B cell (primary cell): ENCODE measurements around the gene CYB5B. TPM values are rescaled to one million over a fixed set of nuclear protein-coding genes. Genes with fewer than 3 reads are reported as not detected.

ENCODE experiments used
- ATAC-seq: fragments of 200-7000 bp; cut with Tn5 transposase; one replicate; pipeline ENCODE4 v1.10.0; 2021; ENCODE audit warnings: low read depth, mild to moderate bottlenecking, moderate number of reproducible peaks, moderate library complexity
- CTCF ChIA-PET: fragments of 350-600 bp; sonication (Branson Sonifier 250); formaldehyde crosslinking; loops from one replicate; lab custom pipeline; 2021; ENCODE audit warnings: antibody characterized with exemption, inconsistent platforms; lab: Charles Lee
- POLR2A ChIA-PET: fragments of 350-600 bp; sonication (Branson Sonifier 250); formaldehyde crosslinking; loops from one replicate; lab custom pipeline; 2021; ENCODE audit warnings: antibody characterized with exemption; lab: Charles Lee
- DNase-seq: peaks from one replicate; pipeline ENCODE4 v3.0.0; 2013
- H2AFZ ChIP-seq: 2 replicates; pipeline ENCODE4 v1.6.1; 2012; ENCODE audit warnings: mild to moderate bottlenecking, low read depth, low read length; ENCODE audit not compliant: insufficient read depth, poor library complexity, severe bottlenecking
- H3K27ac ChIP-seq, 2 donors: 1 replicate in 1 of 2; 2 replicates in 1 of 2; pipeline ENCODE4 v1.5.1; 2012 to 2013; ENCODE audit warnings: low read length in 2 of 2, mild to moderate bottlenecking in 2 of 2, moderate library complexity in 1 of 2
- H3K27me3 ChIP-seq, 4 experiments: fragments of 200-600 bp in 1 of 4; sonication (generic) in 1 of 4; replicated peaks in 1 of 4; 1 replicate in 2 of 4; 2 replicates in 2 of 4; pipeline versions ENCODE4 v1.6.1 to v1.7.0; 2013 to 2016; ENCODE audit warnings: low read length in 3 of 4, mild to moderate bottlenecking in 2 of 4, mixed read lengths in 1 of 4, moderate library complexity in 1 of 4; ENCODE audit not compliant: insufficient read depth in 4 of 4, control insufficient read depth in 3 of 4; ENCODE audit errors: control extremely low read depth in 1 of 4
- H3K36me3 ChIP-seq, 2 experiments: replicated peaks in 1 of 2; 1 replicate in 1 of 2; 2 replicates in 1 of 2; pipeline versions ENCODE4 v1.6.1 to v1.7.1; 2013; ENCODE audit warnings: low read length in 1 of 2; ENCODE audit not compliant: insufficient read depth in 2 of 2, control insufficient read depth in 1 of 2; ENCODE audit errors: control extremely low read depth in 1 of 2, extremely low read depth in 1 of 2
- H3K4me1 ChIP-seq, 2 donors: fragments of 200-600 bp in 1 of 2; sonication (generic) in 1 of 2; 1 replicate in 1 of 2; 2 replicates in 1 of 2; pipeline versions ENCODE4 v1.5.1 to v1.6.1; 2013 to 2017; ENCODE audit warnings: low read length in 2 of 2; ENCODE audit not compliant: control insufficient read depth in 2 of 2, insufficient read depth in 2 of 2
- H3K4me2 ChIP-seq: replicated peaks from 2 replicates; pipeline ENCODE3; 2012; ENCODE audit warnings: mild to moderate bottlenecking, low read depth, low read length; ENCODE audit not compliant: poor library complexity, severe bottlenecking
- H3K4me3 ChIP-seq, 5 experiments: fragments of 200-600 bp in 1 of 5; sonication (generic) in 1 of 5; 1 replicate in 3 of 5; 2 replicates in 2 of 5; pipeline versions ENCODE4 v1.5.1 to v1.7.0; 2011 to 2016; ENCODE audit warnings: low read length in 4 of 5, mild to moderate bottlenecking in 4 of 5, low read depth in 2 of 5, control low read depth in 1 of 5, moderate library complexity in 1 of 5; ENCODE audit not compliant: insufficient read depth in 1 of 5; ENCODE audit errors: control extremely low read depth in 1 of 5, extremely low read depth in 1 of 5
- H3K79me2 ChIP-seq: fragments of 200-600 bp; sonication (generic); one replicate; pipeline ENCODE4 v1.6.0; 2016; ENCODE audit warnings: low read length; ENCODE audit not compliant: control insufficient read depth, insufficient read depth
- H3K9ac ChIP-seq: fragments of 200-600 bp; sonication (generic); 2 replicates; pipeline ENCODE4 v1.6.1; 2017; ENCODE audit warnings: mild to moderate bottlenecking, low read length, moderate library complexity
- H3K9me3 ChIP-seq, 3 donors: one replicate each; pipeline versions ENCODE4 v1.6.1 to v1.7.1; 2013; ENCODE audit warnings: low read length in 2 of 3; ENCODE audit not compliant: control insufficient read depth in 2 of 3, insufficient read depth in 1 of 3; ENCODE audit errors: control extremely low read depth in 1 of 3
- H4K20me1 ChIP-seq: 2 replicates; pipeline ENCODE4 v1.6.0; 2012; ENCODE audit warnings: mild to moderate bottlenecking, low read length; ENCODE audit not compliant: insufficient read depth, control insufficient read depth, poor library complexity, severe bottlenecking
- H3K27ac Mint-ChIP-seq: one replicate; pipeline ENCODE4 v1.8.0; 2021; ENCODE audit warnings: mixed read lengths
- H3K27me3 Mint-ChIP-seq: one replicate; pipeline ENCODE4 v1.8.0; 2021; ENCODE audit warnings: mixed read lengths
- H3K4me1 Mint-ChIP-seq: one replicate; pipeline ENCODE4 v1.8.0; 2021; ENCODE audit warnings: mixed read lengths
- H3K4me3 Mint-ChIP-seq: one replicate; pipeline ENCODE4 v1.8.0; 2021; ENCODE audit warnings: mixed read lengths
- H3K9me3 Mint-ChIP-seq: one replicate; pipeline ENCODE4 v1.8.0; 2022; ENCODE audit warnings: mixed read lengths; ENCODE audit not compliant: insufficient read depth
- EZH2 ChIP-seq: IDR thresholded peaks from 2 replicates; pipeline ENCODE4 v1.6.1; 2012; ENCODE audit warnings: borderline replicate concordance, low read depth, mild to moderate bottlenecking, moderate library complexity, low read length; ENCODE audit not compliant: insufficient read depth, poor library complexity, severe bottlenecking
- WGBS: methylation state at CpG from one replicate; pipeline ENCODE4 v1.1.5; 2013; ENCODE audit warnings: missing lambda C conversion rate; ENCODE audit not compliant: insufficient coverage; 5-methylcytosine and 5-hydroxymethylcytosine counted together
- intact Hi-C: fragments of 100-400 bp; cut with micrococcal nuclease; formaldehyde crosslinking; loops from one replicate; pipeline ENCODE4 v1.10.0; 2022
- polyA plus RNA-seq: library from polyadenylated mRNA; depleted of rRNA; stranded (reverse); fragments of >200 nt; gene quantifications from 2 replicates; pipeline ENCODE4 v1.2.3, GENCODE V29; 2012
- total RNA-seq, 2 donors: library from RNA; stranded (reverse); fragments of 120-200 nt in 1 of 2; gene quantifications; 1 replicate in 1 of 2; 2 replicates in 1 of 2; pipeline versions ENCODE4 v1.2.3 to v1.2.4, GENCODE V29; 2013 to 2022
- TF ChIP-seq, protein P1 (sequence below): fragments of 200-600 bp; IDR thresholded peaks from one replicate; pipeline ENCODE4 v1.8.0; 2022; ENCODE audit warnings: antibody characterized with exemption, mild to moderate bottlenecking

CYB5B gene
- total and polyA plus RNA-seq, 2 donors (not counting 1 experiment from before 2014, with no cell fraction given), result 21.5 to 64.7 TPM

DNA sequence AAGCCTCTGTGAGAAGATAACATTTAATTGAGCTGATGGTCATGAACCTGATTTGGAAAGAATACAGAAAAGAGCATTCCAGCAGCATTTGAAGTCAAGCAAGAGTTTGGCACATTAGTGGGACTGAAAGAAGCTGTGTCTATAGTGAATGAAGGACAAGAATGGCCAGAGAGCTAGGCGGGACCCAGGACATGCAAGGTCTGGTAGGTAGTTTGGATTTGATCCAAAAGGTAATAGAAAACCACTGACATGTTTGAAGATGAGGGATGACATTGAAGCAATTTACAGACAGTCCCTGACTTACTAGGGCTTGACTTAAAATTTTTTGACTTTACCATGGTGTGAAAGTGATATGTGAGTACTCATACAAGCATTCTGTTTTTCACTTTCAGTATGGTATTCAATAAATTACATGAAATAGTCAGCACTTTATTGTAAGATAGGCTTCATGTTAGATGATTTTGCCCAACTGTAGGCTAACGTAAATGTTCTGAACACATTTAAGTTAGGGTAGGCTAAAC, 7.6 kb downstream of the CYB5B start:
- no peak overlapping the region for H3K27ac ChIP-seq
- CTCF ChIA-PET, result no interaction called here

DNA sequence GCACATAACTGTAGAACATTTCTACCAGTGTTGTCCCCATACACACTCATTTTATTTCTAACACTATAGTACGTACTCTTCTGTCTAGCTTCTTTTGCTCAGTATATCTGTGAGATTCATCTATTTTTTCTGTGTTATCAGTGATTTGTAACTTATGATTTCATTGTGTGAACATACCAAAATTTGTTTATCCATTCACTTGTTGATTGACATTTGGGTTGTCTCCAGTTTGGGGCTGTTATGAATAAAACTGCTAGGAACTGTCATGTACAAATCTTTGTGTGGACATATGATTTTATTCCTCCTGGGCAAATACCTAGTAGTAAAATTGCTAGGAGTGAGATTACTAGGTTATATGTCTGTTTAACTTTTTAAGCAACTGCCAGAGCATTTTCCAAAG, 9.6 kb downstream of the CYB5B start:
- Histone ChIP-seq H3K4me1 (peaks cover 8 to 21% of the 10 kb centered on the region in 2 donors), H3K27ac (no peak overlapping the region), H2AFZ (no peak overlapping the region), H3K4me3 (no peak overlapping the region), H3K9ac (no peak overlapping the region), H3K36me3 (peaks cover 10 to 28% of the 10 kb centered on the region in 2 experiments), H3K79me2 (peaks cover 83% of the 10 kb centered on the region), H3K4me2 (no peak overlapping the region), H3K27me3 (no peaks in the 10 kb centered on the region), H4K20me1 (peaks cover 13% of the 10 kb centered on the region), H3K9me3 (peaks cover 0 to 3% (median 0%) of the 10 kb centered on the region in 3 donors)
- ChIA-PET POLR2A (interaction anchor here (0.5 kb wide), 1 partner anchor 224 kb away, joined by 4 read pairs; no protein-coding TSS in a partner anchor), CTCF (interaction anchor here (0.5 kb wide), 1 partner anchor 378 kb away, joined by 5 read pairs; no protein-coding TSS in a partner anchor)
- Mint-ChIP-seq H3K4me3 (no peak overlapping the region), H3K9me3 (no peaks in the 10 kb centered on the region), H3K27me3 (no peaks in the 10 kb centered on the region), H3K4me1 (peaks cover 38% of the 10 kb centered on the region), H3K27ac (no peak overlapping the region)
- WGBS, result no CpG with 5 or more reads among the region's 1 CpG
- intact Hi-C loops, result no loop called here
- DNase-seq, result no peak
- TF ChIP-seq, protein P1, sequence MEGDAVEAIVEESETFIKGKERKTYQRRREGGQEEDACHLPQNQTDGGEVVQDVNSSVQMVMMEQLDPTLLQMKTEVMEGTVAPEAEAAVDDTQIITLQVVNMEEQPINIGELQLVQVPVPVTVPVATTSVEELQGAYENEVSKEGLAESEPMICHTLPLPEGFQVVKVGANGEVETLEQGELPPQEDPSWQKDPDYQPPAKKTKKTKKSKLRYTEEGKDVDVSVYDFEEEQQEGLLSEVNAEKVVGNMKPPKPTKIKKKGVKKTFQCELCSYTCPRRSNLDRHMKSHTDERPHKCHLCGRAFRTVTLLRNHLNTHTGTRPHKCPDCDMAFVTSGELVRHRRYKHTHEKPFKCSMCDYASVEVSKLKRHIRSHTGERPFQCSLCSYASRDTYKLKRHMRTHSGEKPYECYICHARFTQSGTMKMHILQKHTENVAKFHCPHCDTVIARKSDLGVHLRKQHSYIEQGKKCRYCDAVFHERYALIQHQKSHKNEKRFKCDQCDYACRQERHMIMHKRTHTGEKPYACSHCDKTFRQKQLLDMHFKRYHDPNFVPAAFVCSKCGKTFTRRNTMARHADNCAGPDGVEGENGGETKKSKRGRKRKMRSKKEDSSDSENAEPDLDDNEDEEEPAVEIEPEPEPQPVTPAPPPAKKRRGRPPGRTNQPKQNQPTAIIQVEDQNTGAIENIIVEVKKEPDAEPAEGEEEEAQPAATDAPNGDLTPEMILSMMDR, result no peak
- no peak for TF ChIP-seq EZH2
- ATAC-seq, result no peak

More for the DNA sequence above, 7.6 kb downstream of the CYB5B start:
- TF ChIP-seq, protein P1, result no peak
- TF ChIP-seq EZH2, result no peak
- intact Hi-C loops, result no loop called here
- no peaks in the 10 kb centered on the region for H3K27me3 ChIP-seq
- no peak for ATAC-seq
- H3K9me3 Mint-ChIP-seq, result peaks cover 5% of the 10 kb centered on the region
- POLR2A ChIA-PET, result no interaction called here
- no peak overlapping the region for H2AFZ ChIP-seq
- WGBS, result 100% methylated on average over 1 of the region's 2 CpGs
- H3K4me1 Mint-ChIP-seq, result peaks cover 27% of the 10 kb centered on the region
- DNase-seq, result no peak
- no peak overlapping the region for H3K27ac Mint-ChIP-seq
- peaks cover 8 to 9% of the 10 kb centered on the region in 2 donors for H3K4me1 ChIP-seq
- peaks cover 15 to 39% of the 10 kb centered on the region in 2 experiments for H3K36me3 ChIP-seq
- H3K4me3 Mint-ChIP-seq, result no peak overlapping the region
- H3K9ac ChIP-seq, result no peak overlapping the region
- H3K4me2 ChIP-seq, result no peak overlapping the region
- no peak overlapping the region for H3K4me3 ChIP-seq
- peaks cover 0 to 4% (median 0%) of the 10 kb centered on the region in 3 donors for H3K9me3 ChIP-seq
- H3K79me2 ChIP-seq, result peaks cover 83% of the 10 kb centered on the region
- no peaks in the 10 kb centered on the region for H3K27me3 Mint-ChIP-seq
- H4K20me1 ChIP-seq, result peaks cover 13% of the 10 kb centered on the region
